BJ (cell line): ENCODE data around the gene ARHGAP20. TPM values are rescaled to one million over a fixed set of nuclear protein-coding genes. Genes with fewer than 3 reads are reported as not detected.

Experiments used
- CTCF ChIA-PET: fragments of 350-600 bp; formaldehyde crosslinking; extraction: SDS; loops from one replicate; lab custom pipeline; 2021; ENCODE audit warnings: antibody characterized with exemption, inconsistent platforms; lab: Yijun Ruan, JAX
- POLR2A ChIA-PET: fragments of 300-600 bp; sonication (Branson Sonifier 250); formaldehyde crosslinking; extraction: SDS; loops from one replicate; lab custom pipeline; 2021; ENCODE audit warnings: antibody characterized with exemption; lab: Charles Lee
- DNase-seq: peaks from one replicate; pipeline ENCODE4 v3.0.0-alpha.2; 2011; ENCODE audit warnings: low read depth
- H3K27me3 ChIP-seq: 2 replicates; pipeline ENCODE4 v1.6.0; 2011; ENCODE audit warnings: low read length; ENCODE audit not compliant: control insufficient read depth, insufficient read depth
- H3K36me3 ChIP-seq: 2 replicates; pipeline ENCODE4 v1.5.1; 2011; ENCODE audit warnings: low read length; ENCODE audit not compliant: control insufficient read depth, insufficient read depth
- H3K4me3 ChIP-seq: 2 replicates; pipeline ENCODE4 v1.5.1; 2011; ENCODE audit warnings: low read depth, mild to moderate bottlenecking, control low read depth, low read length
- polyA plus RNA-seq: library from polyadenylated mRNA; depleted of rRNA; stranded (reverse); fragments of >200 nt; gene quantifications from 2 replicates; pipeline ENCODE4 v1.2.3, GENCODE V29; 2011
- TF ChIP-seq, protein P1 (sequence below): IDR thresholded peaks from 2 replicates; pipeline ENCODE4 v1.5.1; 2011; ENCODE audit warnings: low read depth, mild to moderate bottlenecking, control low read depth, inconsistent platforms, low read length, moderate library complexity; ENCODE audit not compliant: insufficient read depth

Gene ARHGAP20
- polyA plus RNA-seq, 1 experiment = 2.5 TPM

DNA sequence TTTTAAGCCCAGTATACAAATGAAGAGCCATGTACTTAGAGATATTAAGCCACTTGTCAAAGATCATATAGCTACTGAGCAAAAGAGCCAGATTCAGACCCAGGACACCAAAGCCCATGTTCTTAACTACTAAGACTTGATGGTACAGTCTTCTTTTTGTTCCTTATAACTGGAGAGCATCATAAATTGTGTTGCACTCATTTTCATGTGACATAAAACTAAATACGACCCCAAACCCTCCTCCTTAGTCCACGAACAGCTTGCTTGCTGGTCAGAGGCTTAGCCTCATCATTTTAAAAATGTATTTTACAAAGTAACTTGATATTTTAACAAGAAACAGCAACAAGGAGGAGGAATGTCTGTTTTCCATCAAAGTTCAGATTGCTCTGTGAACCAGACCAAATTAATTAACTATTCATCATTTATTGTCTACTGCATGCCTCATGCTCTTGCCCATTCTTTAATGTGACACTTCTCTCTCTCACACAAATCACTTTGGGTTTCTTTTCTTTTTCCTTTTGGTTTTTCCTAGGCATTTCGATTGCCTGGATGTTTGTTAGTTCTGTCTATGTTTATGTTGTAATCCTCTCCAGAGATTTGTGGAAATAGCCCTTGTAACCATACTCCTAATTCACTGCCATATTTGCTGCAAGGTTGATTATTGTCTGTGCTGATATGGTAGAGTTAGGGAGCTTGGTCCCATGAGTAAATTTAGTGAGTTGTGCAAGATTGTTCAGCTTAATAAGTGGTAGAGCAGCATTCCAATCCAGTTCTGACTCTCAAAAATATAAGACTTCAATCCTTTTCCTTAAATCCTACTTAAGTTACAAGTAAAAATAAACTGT is 8.4 kb upstream of the ARHGAP20 start:
- Histone ChIP-seq H3K36me3 (no peaks in the 10 kb centered on the region), H3K27me3 (no peaks in the 10 kb centered on the region), H3K4me3 (no peak overlapping the region)
- TF ChIP-seq, protein P1, sequence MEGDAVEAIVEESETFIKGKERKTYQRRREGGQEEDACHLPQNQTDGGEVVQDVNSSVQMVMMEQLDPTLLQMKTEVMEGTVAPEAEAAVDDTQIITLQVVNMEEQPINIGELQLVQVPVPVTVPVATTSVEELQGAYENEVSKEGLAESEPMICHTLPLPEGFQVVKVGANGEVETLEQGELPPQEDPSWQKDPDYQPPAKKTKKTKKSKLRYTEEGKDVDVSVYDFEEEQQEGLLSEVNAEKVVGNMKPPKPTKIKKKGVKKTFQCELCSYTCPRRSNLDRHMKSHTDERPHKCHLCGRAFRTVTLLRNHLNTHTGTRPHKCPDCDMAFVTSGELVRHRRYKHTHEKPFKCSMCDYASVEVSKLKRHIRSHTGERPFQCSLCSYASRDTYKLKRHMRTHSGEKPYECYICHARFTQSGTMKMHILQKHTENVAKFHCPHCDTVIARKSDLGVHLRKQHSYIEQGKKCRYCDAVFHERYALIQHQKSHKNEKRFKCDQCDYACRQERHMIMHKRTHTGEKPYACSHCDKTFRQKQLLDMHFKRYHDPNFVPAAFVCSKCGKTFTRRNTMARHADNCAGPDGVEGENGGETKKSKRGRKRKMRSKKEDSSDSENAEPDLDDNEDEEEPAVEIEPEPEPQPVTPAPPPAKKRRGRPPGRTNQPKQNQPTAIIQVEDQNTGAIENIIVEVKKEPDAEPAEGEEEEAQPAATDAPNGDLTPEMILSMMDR = no peak
- ChIA-PET POLR2A (interaction anchor here (0.5 kb wide), 1 partner anchor 1426 kb away, joined by 3 read pairs; no protein-coding TSS in a partner anchor), CTCF (no interaction called here)
- no peak for DNase-seq

DNA sequence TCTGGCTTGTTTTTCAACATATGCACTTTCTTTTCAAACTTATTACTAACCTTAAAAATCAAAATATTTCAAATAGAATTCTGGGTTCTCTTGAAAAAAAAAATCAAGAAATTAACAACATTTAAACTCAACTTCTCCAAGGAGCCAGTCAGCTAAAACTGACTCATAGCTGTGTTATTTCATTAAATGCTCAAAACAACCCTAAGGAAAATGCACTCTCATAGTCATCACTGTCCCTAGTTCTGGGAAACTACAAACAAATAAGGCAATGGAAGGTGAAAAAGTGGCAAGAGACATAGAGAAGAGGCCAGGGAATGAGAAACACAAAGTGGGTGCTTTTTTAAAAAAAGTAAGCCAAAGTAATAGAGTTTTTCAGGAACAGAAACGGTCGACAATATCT is 4.1 kb upstream of the ARHGAP20 start:
- CTCF ChIA-PET = no interaction called here
- H3K36me3 ChIP-seq = no peaks in the 10 kb centered on the region
- POLR2A ChIA-PET = no interaction called here
- no peak for DNase-seq
- TF ChIP-seq, protein P1 = no peak
- no peak overlapping the region for H3K4me3 ChIP-seq
- no peaks in the 10 kb centered on the region for H3K27me3 ChIP-seq

DNA sequence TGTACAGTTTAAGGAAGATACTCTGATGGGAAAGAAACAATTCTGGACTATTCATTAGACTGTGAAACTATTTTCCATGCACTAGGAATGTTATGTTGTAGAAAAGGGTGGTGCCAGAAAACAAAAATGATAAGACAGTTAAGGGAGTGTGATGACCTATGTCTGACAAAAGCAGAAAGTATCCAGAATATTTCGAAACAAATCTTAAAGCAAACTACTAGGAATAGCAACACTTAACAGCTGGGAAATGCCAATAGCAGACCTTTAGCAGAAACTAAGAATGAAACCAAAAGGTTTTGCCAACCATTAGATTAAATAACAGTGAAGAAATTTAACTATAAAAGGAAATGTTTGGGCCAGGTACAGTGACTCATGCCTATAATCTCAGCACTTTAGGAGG is 3.3 kb upstream of the ARHGAP20 start:
- Histone ChIP-seq H3K4me3 (no peak overlapping the region), H3K36me3 (no peaks in the 10 kb centered on the region), H3K27me3 (no peaks in the 10 kb centered on the region)
- TF ChIP-seq, protein P1 = no peak
- ChIA-PET POLR2A (no interaction called here), CTCF (interaction anchor here (1.2 kb wide), 1 partner anchor 13 kb away, joined by 3 read pairs; no protein-coding TSS in a partner anchor)
- peak; percentile 39 for DNase-seq

DNA sequence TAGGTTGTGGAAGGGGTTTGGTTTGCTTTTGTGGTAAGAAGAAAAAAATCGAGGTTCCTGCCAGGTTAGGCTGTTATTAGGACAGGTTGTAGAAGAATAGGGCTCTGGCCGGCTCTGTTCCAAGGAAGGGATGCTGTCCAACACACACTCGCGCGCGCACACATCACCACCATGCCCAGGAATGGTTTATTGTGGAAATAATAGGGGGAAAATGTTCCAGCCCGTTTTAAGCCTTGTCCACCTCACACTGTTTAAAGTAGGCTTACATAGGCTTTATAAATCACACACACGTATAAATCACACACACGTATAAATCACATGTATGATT is 1.2 kb upstream of the ARHGAP20 start:
- Histone ChIP-seq H3K27me3 (no peaks in the 10 kb centered on the region), H3K4me3 (no peak overlapping the region), H3K36me3 (no peaks in the 10 kb centered on the region)
- TF ChIP-seq, protein P1 = no peak
- ChIA-PET POLR2A (no interaction called here), CTCF (interaction anchor here (0.7 kb wide), 1 partner anchor 332 kb away, joined by 4 read pairs; no protein-coding TSS in a partner anchor)
- DNase-seq = no peak

DNA sequence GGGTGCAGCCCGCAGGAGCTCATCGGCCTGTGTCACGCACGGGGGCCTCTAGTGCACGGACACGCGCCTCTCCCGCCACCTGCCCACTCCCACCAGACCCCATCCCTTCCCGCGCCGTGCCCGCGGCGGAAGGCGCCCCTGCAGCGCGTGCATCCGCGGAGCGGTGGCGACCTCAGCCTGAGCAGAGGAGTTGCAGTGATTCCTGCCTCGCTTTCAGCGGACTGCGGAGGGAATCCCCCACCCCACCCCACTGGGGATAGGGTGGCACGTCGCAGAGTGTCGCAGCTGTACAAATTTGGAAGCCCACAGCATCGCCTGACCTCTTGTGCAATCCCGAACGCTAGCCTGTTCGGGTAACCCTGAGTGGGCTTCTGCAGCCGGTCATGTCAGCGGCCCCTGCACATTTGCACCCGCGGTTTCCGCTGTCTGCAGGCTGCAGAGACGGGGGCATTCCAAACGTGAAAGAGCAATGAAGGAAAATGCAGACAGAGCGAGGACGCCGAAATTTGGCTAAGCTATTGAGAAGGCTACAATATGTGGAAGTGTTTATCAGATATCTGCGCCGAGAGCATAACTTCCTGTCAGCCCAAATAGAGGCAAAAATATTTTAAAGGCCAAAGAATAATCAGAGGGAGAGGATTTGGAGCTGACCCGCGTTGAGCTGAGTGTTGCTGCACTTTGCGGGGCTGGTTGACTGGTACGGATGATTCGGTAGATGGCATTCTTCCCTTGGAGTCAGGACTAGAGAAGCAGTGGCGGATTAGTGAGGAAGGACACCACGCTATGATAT is 617 bp upstream of the ARHGAP20 start:
- ChIA-PET POLR2A (interaction anchor here (0.7 kb wide), 1 partner anchor 20 kb away, joined by 5 read pairs; no protein-coding TSS in a partner anchor), CTCF (interaction anchor here (0.6 to 1.1 kb wide), 4 partner anchors 247 to 518 kb away, joined by 3 to 4 read pairs (median 4); no protein-coding TSS in a partner anchor)
- TF ChIP-seq, protein P1 = peak; percentile 13; the same call in 1 of the 2 replicates
- H3K4me3 ChIP-seq = peak overlapping the region; percentile 72
- no peak for DNase-seq
- no peaks in the 10 kb centered on the region for H3K36me3 ChIP-seq
- no peaks in the 10 kb centered on the region for H3K27me3 ChIP-seq
